Activated CD8-positive, alpha-beta memory T cell treated with anti-CD3 and anti-CD28 coated beads, Interleukin-2, amount 50 U/mL, for 1 hour (primary cell): ENCODE data around the gene RNF43.

ENCODE experiments used
- DNase-seq: peaks from one replicate; pipeline ENCODE4 v3.0.0-alpha.2; 2020; ENCODE audit errors: extremely low read depth

RNF43 gene

DNA sequence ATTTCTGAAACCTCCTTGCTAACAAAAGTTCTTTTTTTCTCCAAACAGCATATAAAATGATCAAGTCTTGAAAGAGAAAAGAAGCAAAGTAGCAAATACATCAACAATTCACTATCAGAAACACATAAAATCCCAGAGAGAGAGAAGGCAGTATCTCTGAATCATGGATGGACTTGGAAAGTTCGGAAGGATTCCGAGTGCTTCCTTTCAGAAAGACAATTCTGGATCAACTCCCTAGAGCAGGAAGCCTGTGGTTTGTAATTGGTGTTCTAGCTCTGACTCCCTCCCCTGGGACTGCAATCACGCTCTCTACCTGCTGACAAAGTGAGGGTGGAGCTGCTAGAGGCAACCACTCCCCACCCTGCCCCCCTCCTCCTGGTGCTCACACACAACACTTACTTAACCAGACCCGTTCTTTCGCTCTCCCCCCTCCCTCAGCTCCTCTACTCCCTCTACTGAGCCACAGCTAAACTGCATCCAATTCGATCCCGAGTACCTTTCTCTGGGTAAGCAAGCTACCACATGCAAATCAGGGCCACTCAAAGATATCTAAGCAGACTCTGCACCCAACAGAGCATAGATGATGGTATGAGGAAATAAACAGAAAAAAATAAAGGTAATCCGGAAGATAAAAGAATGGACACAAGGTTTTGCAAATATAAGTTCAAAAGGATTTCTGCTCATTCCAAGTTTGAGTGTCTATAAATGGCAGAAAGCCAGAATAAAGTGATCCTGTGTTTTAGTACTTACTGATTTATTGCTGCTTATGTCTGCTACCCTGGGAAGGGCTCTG lies at the start of gene RNF43:
TSS of gene RNF43 (minus strand) at position 235 of the 793 bp plus-strand sequence. CDS start 1,957 bp downstream, outside the sequence.
- DNase-seq, result peak; percentile 78

DNA sequence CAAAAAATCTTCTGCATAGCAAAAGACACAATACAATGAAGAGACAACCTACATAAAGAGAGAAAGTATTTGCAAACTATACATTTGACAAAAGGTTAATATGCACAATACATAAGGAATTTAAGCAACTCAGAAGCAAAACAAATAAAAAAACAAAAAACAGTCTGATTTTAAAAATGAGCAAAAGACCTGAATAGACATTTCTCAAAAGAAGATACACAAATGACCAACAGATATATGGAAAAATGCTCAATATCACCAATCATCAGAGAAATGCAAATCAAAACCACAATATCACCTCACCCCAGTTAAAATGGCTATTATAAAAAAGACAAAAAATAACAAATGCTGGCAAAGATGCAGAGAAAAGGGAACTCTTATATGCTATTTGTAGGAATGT lies 38.2 kb upstream of the RNF43 start:
- DNase-seq, result no peak

DNA sequence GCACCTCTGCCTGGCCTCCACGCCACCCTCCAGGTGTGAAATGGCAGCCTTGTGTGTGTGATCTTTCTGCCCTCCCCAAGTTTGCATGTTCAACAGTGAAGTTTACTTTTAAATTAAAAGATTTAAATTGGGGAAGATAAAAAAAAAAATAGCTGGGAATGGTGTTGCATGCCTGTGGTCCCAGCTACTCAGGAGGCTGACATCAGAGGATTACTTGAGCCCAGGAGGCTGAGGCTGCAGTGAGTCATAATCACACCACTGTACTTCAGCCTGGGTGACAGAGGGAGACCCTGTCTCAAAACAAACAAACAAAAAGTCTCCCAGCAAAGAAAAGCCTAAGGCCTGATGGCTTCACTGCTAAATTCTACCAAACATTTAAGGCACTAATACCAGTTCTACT lies 35.4 kb upstream of the RNF43 start:
- no peak for DNase-seq

DNA sequence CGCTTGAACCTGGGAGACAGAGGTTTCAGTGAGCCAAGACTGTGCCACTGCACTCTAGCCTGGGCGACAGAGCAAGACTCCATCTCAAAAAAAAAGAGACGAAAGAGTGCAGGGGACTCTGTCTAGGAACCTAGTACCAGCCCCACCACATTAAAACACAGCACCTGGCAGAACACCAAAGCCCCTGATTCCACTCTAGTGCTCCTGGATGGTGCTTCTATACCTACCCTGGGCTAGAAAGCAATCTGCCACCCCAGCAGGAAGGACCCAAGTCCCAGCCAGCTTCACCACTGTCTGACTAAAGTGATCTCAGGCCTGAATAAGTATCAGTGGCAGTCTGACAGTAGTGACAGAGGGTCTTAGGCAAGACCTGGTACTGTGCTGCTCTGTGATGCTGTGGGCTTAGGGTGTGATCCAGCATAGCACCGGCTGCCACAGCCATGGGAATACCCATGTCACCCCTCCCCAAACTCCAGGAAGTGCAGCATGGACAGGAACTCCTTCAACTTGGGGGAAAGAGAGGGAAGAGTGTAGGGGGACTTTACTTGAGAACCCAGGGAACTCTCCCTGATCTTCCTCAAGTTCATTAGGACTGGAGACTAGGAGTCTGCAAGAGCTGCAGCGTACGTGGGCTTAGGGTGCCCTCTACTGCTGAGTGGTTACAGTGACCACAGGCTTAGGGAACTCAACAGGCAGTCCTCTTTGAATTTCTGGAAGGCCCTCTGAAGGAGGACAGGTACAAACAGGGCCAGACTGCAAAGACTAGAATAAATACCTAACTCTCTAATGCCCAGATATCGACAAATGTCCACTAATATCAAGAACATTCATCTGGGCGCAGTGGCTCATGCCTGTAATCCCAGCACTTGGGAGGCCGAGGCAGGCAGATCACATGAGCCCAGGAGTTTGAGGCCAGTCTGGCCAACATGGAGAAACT lies 30.0 kb upstream of the RNF43 start:
- peak; percentile 14 for DNase-seq

- no peak for DNase-seq
Measured at GRCh38 chr17:58446086-58446485, 28.8 kb upstream of the RNF43 start.

- DNase-seq, result no peak
Measured at GRCh38 chr17:58436805-58437239, 19.5 kb upstream of the RNF43 start.

DNA sequence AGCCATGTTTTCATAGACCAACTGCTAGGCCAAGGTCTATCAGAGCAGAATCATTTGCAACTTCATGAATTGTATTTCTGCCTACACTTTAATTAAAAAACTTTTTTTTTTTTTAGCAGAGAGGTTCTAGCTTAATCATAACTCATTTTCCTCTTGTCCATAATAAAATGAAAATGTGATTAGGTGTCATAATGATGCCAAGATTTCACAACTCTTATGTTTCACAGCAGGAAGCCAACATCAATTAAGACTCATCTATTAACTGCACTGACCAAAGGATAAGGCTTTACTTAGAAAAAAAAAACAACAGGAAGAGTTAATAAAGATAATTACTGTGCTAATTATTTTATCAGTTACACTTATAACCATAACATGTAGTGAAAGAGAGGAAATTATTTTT lies 18.9 kb upstream of the RNF43 start:
- no peak for DNase-seq

- no peak for DNase-seq
Measured at GRCh38 chr17:58432806-58433573, 15.7 kb upstream of the RNF43 start.

- DNase-seq, result no peak
Measured at GRCh38 chr17:58427807-58428206, 10.5 kb upstream of the RNF43 start.

- DNase-seq, result no peak
Measured at GRCh38 chr17:58421711-58422110, 4.4 kb upstream of the RNF43 start.

DNA sequence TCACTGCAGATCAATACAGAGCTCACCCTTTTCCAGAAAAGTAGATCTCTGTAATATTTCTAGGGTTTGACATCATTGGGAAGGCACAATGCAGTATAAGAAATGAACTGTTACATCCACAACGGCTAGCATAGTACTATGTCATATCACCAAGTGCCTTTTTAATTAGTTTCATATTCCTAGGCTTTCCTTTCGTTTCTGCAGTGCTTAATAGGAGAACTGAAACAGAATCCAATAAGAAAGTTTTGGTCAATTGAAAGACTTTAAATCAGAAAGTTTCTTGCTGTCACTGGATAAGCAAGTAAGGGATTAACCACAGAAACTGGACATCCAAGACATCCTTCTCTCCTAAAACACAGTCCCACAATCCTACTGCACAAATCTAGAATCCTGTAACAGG lies 3.5 kb upstream of the RNF43 start:
- DNase-seq, result no peak

- no peak for DNase-seq
Measured at GRCh38 chr17:58416937-58417299, 416 bp downstream of the RNF43 start.

DNA sequence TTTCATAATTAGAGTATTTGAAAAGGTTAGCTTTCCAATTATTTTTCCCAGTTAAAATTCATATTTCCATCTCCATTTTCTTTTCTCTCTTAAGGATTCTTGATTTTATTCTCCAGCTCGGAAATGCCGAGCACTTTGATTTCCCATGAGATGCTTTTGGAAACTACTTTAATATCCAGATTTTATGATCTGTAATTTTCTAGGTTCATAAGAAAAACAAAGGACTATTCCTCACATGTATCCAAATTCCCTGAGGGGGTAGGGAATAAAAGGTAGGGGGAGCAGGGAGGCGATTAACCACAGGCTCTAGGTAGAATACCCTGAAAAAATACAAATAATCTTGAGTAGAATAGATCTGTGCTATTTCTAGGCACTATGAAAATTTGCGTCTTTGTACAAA lies 938 bp downstream of the RNF43 start:
- DNase-seq, result no peak

DNA sequence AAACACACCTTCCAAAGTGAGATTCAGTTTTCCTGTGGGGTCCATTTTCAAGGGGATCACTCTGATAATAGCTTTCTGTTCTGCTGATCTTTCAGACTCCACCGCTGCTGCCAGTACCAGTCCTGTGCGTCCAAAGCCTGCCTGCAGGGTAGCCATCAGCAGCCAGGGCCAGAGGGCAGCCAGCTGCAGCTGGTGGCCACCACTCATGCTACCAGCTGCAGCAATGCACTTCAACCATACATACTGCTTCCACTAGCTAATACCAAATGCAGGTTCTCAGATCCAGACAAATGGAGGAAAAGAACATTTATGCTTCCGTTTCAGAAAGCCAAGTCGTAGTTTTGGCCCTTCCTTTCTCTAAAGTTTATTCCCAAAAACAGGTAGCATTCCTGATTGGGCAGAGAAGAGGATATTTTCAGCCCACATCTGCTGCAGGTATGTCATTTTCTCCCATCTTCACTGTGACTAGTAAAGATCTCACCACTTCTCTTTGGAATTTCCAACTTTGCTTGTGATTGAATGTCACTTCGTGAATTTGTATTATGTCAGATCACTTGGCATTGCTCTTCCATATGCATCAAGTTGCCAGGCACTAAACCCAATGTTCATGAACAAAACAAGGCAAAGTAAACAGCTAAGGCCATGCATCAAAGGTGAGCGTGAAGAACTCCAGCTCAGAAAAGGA lies 1.8 kb downstream of the RNF43 start:
- DNase-seq, result no peak

DNA sequence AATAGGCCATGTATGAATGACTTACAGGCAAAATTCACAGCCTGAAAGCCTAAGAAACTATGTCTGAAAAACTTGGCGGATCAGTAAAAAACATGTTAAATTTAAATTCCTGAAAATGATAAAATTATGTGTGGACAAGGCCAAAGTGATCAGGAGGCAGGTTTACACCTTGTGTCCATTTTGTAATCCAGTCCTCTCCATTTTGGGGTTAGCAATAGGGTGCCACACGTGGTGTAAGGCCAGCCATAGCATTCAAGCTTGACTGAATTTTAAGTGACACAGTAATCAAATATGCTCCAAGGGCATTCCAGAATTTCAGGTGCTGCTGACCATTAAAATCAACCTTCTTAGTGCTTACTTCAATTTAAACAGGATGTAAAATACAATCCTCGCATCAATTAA lies 2.7 kb downstream of the RNF43 start:
- DNase-seq, result no peak

- no peak for DNase-seq
Measured at GRCh38 chr17:58413684-58414083, 3.6 kb downstream of the RNF43 start.

GRCh38 chr17:58412961-58413586 lies 4.3 kb downstream of the RNF43 start:
- DNase-seq, result no peak

GRCh38 chr17:58412064-58412703 lies 5.2 kb downstream of the RNF43 start:
- no peak for DNase-seq

DNA sequence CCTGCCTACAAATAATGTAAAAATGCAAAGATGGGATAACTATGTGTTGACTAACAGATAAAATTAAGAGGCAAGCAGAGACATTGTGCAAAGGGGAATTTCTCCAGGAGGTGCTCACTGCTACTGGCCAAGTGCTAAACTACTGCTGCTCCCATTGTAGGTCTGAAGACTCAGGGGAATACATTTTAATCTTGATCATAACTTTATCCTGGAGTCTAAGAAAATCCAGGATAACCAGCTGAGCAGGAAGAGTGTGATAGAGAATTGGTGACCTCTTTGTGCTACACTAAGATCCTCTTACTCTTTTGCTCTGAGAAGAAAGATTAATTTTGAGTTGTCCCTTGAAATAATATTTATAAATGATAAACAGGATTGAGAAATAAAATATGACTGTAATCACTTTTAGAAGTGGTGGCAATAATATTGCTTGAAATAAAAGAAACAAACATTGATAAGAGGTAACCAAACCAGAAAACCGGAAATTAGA lies 5.9 kb downstream of the RNF43 start:
- DNase-seq, result no peak

DNA sequence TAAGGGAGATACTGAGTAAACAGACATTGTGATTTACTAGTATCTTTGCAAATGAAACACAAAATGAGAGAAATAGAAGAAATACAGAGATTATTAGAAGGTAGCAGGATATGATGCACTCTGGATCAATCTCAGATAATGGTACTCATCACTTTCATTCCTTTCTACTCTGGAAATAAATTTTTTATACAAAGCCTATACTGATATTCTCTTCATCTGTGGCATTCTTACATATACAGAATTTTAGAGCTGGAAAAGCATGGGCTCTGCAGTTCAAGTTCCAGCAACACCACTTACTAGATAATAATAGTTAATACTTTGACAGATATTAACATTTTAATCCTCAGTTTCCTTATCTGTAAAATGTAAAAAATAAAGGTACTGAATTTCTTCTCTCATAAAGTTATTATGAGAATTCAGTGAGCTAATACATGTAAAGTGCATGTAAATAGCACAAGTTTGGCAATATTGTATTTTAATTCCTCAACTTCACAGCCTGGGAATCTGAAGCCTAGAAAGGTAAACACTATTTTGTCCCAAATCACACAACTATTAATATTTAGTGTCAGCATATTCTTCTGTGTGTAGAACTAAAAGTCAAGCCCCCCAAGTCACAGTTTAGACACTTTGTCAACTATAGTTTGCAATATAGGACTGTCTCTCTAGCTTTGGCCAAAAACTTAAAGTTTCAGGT lies 6.5 kb downstream of the RNF43 start:
- DNase-seq, result no peak
